HG03521 (cell line): ENCODE data around the gene CORIN.
"Not testable (repeated sequence)": the region's sequence is repeated elsewhere in the genome, so short reads cannot be mapped to it uniquely, and the experiment has no call there.

ENCODE experiments used
- ATAC-seq: cut with Tn5 transposase; IDR thresholded peaks from one replicate; pipeline ENCODE4 v1.9.1; 2021; ENCODE audit warnings: mild to moderate bottlenecking, moderate library complexity; ENCODE audit not compliant: unreplicated experiment

The CORIN gene

DNA sequence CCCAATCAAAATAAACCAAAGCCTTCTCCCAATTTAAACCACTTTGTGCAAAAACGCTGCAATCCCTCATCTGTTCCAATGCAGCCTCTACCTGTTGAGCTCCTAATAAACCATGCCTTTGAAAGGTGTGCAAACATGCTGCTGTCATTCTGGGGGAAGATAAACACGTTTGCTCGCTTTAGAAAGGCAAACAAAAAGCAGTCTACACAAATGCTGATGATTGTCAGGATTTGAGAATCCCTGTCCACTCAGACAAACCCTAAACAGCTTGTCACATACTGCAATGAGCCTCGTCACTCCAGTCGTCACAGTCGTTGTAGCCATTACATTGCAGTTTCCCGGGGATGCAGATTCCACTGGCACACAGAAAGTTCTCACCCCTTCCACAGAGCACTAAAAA lies 145.2 kb downstream of the CORIN start:
- no peak for ATAC-seq

DNA sequence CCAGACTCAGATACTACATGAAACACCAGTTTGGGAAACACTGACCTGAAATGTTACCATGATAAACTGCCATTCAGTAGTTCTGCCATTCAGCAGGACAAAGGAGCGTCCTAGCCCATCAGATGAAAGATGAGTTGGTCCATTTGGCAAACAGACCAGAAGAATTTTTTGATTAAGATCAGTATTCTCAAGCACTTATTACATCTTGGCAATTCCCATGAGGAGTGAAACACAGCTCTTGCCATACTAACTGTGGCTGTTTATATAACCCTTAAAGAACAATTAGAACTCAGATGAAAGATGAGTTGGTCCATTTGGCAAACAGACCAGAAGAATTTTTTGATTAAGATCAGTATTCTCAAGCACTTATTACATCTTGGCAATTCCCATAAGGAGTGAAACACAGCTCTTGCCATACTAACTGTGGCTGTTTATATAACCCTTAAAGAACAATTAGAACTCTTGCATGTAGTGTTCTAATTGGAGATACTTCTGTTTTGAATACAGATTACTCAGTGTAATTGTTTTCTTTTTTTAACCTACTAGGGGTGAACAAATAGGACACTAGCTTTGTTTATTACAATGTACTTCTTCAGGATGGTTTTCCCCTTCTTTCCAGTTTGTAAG lies 146.0 kb downstream of the CORIN start:
- ATAC-seq: not testable (repeated sequence)

DNA sequence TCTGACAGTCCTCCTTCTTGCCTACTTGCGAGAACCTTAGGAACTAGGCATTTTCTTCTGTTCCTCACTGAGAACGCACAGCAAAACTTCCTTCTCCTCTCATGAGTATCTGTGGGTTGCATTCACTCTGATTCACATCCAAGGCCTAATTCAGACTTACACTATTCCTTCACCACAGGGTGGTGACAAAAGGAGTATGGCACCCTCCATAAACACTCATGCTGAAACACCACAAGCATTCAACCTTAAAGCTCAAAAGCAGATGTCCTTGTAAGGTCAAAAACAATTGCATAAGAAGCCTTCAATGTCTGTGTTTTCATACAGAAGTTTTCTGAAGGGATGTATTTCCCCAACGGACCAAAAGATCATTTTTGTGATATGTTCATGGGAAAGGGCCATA lies 147.3 kb downstream of the CORIN start:
- no peak for ATAC-seq

DNA sequence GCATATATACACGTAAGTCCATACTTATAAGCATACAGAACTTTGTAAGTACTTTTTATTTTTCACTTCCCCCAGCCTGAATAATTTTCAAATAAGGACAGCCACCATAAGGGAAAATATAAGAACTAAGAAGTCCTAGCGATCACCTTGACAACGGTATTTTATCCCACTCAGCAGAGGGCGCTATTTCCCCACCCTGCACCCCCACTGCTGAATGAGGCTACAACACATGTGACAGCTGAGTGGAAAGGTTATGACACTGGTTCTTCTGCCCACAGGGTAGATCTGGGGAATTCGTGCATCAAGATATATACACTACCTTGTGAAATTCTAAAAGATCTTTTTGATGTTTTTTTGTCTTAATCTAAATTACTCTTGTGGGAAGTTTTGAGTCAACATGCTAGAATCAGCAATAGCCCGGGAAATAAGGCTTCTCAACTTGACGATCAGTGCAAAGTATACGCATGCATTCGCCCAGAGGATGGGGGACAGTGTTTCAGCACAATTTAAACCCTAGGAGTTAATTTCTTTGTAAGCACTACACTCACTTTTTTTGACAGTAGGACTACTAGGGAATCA lies 151.5 kb downstream of the CORIN start:
- no peak for ATAC-seq

DNA sequence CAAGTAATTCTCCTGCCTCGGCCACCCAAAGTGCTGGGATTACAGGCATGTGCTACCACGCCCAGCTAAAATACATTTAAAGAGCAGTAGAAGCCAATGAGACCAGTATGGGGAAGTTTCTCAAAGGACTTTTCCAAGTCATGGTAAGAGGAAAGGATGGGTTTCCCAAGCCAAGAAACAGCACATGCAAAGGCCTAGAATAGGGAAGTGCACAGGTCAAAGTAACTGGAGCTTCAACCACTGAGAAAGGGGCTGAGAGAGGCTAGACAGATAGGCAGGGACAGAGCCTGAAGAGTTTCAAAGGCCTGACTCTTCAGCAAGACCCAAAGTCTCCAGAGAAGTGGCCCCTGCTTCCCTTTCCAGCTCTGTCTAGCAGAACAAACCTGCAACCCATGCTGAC lies 162.1 kb downstream of the CORIN start:
- no peak for ATAC-seq

DNA sequence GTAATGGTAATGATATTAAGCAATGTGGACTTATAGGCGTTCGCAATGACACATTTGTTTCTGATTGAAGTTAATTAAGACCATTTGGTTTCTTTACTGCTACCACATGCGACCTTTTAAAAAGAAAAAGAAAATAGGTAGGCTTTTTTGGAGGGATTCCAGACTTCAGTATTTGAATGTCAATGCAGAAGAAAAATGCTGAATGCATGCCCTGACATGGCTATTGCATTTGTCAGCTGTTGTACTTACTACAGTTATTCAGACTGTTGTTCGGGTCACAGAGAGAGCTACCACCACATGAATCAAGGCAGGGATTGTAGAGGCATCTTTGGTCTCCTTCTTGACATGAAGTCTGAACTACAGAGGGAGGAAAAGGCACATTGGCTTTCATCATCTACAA lies 163.7 kb downstream of the CORIN start:
- no peak for ATAC-seq

DNA sequence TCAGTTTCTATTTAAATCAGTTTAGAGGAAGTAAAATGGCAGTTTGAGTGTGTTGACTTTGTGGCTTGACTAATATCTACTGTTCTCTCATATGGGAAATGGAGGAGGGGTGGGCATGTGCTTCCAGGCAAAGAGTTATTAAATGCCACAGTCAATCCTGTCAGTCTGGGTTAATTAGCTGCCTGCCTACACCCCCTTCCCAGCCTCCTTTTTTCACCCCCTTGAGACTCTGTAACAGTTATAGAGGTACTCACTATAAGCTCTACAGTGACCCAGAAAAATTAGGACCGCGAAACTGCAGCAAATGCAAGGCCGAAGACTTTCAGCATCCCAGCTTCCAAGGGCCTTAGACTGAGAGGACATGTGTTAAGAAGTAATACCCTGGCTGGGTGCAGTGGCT lies 165.2 kb downstream of the CORIN start:
- no peak for ATAC-seq

DNA sequence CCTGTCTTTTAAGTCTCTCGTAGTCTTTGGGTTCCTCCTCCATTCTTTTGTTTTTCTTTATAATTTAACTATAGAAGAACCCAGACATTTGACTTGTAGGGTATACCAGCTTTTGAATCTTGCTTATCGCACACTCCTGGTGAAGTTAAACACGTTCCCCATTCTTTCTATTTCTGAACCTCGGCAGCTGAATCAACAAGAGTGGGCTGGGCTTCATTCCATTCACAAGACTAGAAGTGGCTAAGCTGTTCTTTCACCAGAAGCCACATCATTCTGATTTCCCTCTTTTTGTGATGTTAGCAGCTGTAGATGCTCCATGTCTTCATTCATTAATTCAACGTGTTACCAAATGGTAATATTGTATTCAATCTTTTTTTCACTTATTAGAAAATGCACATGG lies 167.9 kb downstream of the CORIN start:
- ATAC-seq: no peak

DNA sequence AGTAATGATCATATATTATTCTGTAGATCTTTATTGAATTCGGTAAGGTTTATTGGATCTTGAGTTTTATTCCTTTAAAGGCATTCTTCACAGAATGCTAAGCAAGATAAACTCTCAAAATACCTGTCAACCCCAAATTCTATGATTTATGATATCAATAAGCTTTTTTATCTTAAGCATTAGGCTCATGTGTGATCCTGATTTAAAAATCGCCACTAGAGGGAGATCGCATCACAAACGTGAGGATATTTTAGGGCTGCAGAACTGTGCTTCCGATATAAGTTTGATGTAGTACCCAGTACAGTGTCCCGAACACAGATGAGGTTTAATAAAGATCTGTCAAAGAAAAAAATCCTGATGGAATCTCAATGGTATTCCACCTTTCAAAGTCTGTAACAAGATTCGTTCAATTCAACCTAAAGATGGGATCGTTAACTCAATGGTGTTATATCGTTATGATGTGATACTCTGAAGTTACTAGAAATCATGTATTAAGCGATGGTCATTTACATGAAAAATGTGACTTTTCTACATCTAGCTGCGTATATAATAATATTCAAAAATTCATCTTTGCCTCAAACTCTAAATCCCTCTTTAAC lies 169.0 kb downstream of the CORIN start:
- ATAC-seq: no peak

DNA sequence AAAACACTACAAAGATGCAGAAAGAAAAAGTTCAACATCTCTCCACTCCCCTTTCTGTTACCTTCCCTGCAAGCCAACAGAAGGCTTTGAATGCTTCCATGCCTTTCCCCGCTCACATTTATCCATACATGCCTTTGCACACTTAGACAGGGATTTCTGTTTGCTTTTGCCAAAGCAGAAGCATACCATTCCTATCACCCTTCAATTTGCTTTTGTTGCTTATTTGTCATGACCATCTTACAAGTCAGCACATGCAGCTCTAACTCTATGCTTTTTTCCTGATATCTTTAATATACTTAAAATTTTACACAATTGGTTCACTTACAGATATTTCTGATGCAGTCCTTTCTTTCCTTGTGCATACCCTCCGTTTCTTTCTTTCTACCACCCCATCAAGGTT lies 169.6 kb downstream of the CORIN start:
- no peak for ATAC-seq

DNA sequence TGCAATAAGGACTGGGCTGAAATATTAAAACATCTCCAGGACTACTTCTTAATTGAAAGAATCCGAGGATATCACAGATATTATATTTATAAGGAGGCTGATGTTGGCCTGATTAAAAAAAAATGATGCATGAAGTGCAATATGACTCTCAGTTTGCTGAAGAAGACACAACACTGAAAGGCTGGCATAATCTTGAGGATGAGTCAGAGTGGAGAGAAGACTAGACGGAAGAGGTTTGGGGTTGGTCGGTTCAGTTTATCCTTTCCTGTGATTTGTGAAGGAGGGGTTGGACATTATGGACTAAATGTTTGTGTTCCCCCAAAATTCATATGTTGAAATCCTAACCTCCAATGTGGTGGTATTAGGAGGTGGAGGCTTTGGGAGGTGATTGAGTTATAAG lies 170.3 kb downstream of the CORIN start:
- no peak for ATAC-seq

DNA sequence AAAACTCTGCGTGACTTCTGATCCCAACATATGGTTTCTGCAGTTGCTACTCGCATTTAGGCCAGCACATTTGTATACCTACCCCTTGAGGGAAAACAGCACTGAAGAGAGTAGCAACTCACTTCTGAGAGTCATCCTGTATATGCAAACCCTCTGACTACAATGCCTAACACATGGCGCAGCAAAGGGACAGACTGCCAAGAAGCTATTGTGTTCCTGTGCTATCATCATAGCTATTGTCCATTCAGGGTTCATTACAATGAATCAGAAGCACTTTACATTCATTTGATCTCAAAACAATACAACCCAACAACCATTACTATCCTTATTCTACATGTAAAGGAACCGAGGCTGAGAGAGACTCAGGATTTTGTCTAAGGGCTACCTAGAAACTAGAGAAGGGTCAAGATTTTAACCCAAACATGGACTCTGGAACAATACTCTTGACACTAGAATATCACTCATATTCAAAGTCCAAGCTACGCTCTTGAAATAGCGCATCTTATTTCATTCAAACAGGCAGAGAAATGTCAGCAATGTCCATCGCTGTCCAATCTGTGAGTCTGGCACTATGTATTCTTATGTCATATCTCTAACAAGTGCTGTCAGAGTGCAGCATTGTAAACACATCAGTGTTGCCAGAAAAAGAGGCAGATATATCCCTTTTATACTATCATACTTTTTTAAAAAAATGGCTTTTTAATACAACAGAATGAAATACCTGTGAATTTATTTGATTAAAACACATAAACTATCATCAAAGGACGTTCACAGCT lies 173.6 kb downstream of the CORIN start:
- ATAC-seq: no peak

DNA sequence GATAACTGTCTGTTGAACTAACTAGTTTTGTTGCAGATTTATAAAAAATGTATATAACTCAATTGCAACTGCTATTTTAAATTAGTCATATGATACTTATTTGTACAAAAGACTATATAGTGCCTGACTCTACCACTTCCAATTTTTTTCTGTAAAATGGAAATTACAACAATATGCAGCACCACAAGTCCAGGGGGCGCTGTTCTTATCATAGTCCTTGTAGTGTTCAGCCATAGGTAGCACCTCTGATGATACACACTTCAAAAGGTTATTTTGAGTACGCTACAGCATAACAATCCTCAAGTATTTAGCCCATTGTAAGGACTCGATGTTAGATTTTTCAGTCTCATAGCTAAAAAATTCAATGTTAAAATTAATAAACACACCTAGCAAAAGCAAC lies 174.9 kb downstream of the CORIN start:
- no peak for ATAC-seq

DNA sequence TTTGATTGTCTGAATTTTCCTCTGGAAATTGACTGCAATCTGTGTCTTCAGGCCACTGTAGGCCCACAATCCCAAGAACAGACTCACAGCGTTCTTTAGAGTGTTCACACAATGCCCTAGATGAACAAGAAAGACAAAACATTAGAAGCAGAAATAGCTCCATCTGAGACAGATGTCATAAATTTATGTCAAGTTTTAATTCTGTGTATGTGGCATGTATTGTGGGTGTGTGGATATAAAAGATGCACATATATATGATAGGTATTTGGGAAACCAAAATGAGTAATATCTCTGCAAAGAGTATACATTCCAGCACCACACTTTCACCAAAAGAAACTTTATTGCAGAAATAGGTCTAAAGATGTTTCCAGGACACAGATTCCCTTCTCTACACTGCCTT lies 176.1 kb downstream of the CORIN start:
- ATAC-seq: no peak

DNA sequence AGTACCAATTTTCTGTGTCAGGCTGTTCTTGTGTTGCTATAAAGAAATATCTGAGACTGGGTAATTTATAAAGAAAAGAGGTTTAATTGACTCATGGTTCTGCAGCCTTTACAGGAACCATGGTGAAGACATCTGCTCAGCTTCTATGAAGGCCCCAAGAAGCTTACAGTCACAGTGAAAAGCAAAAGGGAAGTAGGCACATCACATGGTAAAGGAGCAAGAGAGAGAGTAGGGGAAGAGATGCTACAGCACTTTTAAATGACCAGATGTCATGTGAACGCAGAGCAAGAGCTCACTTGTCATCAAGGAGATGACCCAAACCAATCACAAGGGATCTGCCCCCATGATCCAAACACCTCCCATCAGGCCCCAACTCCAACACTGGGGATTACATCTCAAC lies 178.5 kb downstream of the CORIN start:
- no peak for ATAC-seq

DNA sequence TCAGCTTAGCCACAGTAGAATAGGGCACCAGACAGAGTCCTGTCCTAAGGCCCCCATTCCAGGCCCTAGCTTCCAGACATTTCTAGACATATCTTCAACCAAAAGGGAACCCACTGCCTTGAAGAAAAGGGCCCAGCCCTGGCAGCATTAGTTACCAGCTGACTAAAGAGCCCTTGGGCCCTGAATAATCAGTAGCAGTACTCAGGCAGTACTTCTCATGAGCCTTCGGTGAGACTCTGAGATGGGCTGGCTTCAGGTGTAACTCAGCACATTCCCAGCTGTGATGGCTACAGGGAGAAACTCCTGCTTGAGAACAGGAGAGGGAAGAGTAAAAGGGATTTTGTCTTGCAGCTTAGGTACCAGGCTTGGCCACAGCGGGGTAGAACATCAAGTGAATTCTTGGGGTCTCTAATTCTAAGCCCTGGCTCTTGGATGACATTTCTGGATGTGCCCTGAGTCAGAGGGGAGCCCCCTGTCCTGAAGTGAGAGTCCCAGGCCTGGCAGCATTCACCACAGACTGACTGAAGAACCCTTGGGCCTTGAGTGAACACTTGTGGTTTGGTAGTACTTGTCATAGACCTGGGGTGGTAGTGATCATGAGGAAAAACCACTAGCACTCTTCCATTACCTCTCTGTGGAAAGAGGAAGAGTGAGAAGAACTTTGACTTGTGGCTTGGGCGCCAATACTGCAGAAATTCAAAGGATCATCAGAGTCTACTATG lies 182.7 kb downstream of the CORIN start:
- ATAC-seq: no peak

DNA sequence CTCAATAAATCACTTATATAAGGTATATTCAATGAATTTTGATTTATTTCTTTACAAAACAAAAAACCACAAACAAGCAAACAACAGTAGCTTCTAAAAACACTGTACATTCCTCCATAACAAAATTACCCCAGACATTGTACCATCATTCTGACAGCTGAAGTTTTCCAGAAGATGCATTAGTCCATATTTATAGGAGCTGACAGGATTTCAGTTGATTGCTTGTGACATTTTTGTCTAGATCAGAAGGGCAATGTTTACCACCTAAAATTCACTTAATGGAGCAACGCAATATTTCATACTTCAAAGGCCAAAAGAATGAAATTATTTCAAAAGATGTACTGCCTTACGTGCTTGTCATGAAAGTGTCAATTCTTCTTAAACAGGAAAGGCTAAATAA lies 185.8 kb downstream of the CORIN start:
- no peak for ATAC-seq

DNA sequence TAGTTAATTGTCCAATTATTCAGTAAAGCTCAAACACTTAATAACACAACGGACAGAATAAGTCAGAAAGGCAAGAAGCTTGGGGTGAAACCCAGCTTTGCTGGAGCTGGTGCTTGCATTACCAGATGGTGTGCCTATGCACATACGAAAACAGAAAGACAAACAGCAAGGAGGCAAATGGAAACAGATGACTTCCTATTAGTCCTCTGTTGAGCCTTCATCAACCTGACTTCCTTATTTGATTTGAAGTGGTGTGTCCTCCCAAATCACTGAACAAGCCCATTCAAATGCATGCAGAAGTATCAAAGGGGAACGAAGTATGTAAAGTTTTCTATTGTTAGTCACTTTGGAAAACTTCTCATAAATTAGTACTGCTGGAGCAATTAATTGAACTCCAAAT lies 186.6 kb downstream of the CORIN start:
- ATAC-seq: no peak

DNA sequence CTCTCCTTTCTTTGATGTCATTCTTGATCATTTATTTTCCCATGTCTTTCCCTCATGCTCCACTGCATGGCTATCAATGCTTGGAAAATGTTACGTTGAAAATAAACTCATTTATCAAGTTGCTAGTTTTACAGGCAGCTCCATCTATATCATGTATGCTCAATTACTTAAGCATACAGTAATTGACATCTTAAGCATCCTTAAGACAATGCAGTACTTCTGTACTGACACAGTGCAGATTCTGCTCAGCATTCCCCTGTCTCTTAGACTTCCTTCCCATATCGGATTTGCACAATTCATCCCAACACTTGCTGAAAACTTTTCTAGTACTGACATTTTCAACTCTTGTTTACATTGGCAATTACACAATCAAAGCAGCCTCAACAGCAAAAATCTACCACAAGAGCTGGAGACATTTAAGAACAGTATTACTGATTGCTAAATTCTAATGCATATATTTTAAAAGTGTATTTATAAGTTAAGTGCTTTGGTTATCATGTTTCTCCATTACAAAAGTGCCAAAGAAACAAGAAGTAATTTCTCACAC lies 187.2 kb downstream of the CORIN start:
- ATAC-seq: no peak

DNA sequence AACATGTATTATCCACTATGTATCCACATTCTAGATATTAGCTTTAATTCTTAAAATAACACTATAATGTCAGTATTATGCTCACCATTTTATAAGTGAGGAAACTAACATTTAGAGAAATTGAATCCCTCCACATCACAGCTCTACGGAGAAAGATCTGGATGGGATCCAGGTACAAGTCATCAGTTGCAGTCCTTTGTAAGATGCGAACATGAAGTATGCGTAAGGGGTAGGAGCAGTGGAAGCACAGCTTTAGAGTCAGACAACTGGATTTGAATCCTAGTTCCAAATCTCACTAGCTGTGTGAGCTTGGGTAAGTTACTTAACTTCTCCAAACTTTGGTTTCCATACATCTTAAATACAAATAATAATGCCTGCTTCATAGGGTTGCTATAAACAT lies 190.3 kb downstream of the CORIN start:
- no peak for ATAC-seq

DNA sequence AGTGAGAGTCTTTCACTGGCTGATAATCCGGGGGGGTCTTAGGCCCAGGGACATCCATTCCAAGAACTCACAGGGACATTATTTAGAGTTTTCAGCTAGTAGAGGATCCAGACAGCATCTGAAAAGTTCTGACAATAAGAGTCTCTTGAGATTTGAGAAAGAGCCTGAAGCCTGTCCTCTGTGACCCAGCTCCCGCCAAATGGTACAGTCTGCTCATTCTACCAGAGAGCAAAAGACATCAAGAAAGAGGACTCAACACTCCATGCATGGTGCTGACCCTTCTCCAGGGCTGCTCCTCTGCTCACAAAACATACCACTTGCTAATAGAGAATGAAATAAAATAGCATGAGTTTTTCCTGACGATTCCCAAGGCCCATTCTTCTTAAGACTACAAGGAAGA lies 190.8 kb downstream of the CORIN start:
- ATAC-seq: no peak
